DMS 273 treated with DMSO at 0.1 percent for 48 hours (cell line): ENCODE data around the gene PROSER2.
"Not testable (repeated sequence)": the region's sequence is repeated elsewhere in the genome, so short reads cannot be mapped to it uniquely, and the experiment has no call there.

ENCODE experiments used
- DNase-seq: peaks from one replicate; lab custom pipeline; 2025; lab: John Stamatoyannopoulos, UW

Gene PROSER2

GRCh38 chr10:11885437-11886137, 62.4 kb downstream of the PROSER2 start:
- DNase-seq = no peak

GRCh38 chr10:11886138-11886474, 63.0 kb downstream of the PROSER2 start:
- DNase-seq = no peak

GRCh38 chr10:11886851-11887250, 63.7 kb downstream of the PROSER2 start:
- no peak for DNase-seq

DNA sequence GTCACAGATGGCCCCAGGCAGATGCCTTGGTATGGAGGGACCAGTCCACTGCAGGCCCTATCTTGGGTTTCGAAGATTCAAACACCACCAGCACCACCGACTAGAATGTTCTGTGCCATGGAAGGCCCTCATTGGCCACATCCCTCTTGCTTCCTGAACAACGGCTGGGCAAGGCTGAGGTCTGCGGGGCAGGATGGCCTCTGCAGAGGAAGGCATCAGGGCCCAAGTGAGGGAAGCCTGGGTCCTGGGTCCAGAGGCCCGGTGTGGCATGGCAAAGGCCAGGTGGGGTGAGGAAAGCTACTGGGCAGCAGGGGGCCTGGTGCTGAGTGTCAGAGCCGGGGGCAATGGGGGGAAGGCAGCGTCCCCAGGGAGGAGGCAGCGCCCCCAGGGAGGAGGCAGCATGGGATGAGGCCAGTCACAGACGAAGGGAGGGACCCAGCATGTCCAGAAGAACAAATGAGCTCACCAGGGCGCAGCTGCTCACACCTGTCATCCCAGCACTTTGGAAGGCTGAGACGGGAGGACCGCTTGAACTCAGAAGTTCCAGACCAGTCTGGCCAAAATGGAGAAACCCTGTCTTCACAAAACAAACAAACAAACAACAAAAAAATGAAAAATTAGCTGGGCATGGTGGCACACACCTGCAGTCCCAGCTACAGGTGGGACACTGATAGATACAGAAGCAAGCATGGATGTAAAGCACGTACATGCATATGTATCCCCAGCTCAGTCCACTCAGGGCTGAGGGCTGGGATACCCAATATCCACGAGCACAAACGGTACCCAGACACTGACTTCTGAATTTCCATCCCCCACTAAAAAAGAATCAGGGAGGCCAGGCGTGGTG, 64.4 kb downstream of the PROSER2 start:
- DNase-seq = no peak

GRCh38 chr10:11889263-11889662, 66.1 kb downstream of the PROSER2 start:
- DNase-seq = not testable (repeated sequence)

- DNase-seq = no peak
These were observed 68.8 kb downstream of the PROSER2 start for GRCh38 chr10:11891776-11892486.

DNA sequence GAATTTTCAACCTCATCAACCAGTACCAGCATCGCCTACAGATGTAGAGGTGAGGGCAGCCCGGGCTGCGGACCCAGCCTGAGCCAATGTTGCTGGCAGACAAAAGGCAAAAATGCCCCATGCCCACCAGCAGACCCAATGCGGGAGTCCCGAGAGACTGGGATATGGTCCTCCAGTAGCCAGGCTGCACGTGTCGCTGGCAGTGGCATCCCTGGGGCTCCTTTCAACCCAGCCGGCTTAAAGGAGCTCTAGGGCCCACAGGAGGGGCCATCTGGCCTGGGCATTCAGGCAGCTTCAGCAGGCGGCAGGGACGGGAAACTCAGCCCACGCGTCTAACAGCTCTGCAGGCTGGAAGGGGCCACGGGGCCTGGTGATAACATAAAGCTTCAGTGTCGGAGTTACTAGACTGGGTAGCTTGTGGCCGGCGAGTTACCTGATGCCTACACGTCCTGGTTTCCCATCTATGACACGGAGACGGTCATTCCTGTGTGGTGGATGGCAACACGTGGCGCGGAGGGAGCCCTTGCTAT, 70.7 kb downstream of the PROSER2 start:
- no peak for DNase-seq

DNA sequence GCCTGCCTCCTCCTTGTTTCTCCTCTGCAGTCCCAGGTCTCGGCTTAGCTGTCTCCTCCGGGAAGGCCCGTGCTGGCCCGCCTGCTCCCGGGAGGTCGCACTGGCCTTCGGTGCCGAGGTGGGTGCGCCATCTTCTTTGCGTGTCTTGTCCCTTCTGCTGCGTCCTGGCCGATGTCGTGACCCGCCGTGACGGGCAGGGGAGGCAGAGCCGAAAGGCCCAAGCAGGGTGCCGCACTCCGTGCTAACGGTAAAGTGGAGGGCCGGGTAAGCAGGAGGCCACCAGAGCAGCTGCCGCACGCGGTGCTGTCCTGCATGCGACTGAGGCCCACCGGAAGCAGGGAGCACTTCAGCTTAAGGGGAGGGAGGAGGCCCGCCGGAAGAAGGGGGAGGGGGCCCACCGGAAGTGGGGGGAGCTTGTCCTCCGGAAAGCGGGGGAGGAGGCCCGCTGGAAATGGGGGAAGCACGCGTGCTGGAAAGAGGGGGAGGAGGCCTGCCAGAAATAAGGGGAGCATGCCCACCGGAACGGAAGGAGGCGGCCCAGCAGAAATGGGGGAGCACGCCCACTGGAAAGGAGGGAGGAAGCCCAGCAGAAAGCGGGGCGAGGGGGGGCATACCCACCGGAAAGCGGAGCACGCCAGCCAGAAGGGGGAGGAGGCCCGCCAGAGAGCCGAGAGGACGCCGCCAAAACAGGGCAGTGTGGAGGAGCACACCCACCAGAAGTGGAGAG, 71.4 kb downstream of the PROSER2 start:
- no peak for DNase-seq

- DNase-seq = no peak
These were observed 71.9 kb downstream of the PROSER2 start for GRCh38 chr10:11895108-11895466.

DNA sequence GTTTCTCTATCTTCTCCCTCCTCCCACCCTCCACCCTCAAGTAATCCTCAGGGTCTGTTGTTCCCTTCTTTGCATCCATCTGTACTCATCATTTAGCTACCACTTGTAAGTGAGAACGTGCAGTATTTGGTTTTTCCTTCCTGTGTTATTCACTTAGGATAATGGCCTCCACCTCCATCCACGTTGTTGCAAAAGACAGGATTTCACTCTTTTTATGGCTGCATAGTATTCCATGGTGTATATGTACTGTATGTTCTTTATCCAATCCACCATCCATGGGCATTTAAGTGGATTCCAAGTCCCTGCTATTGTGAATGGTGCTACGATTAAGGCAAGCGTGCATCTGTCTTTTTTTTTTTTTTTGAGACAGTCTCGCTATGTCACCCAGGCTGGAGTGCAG, 72.4 kb downstream of the PROSER2 start:
- DNase-seq = no peak

- no peak for DNase-seq
These were observed 73.5 kb downstream of the PROSER2 start for GRCh38 chr10:11896549-11897200.

GRCh38 chr10:11898033-11898371, 74.8 kb downstream of the PROSER2 start:
- no peak for DNase-seq

- no peak for DNase-seq
These were observed 75.4 kb downstream of the PROSER2 start for GRCh38 chr10:11898372-11899066.

GRCh38 chr10:11899067-11899876, 76.1 kb downstream of the PROSER2 start:
- DNase-seq = no peak

- DNase-seq = no peak
These were observed 77.8 kb downstream of the PROSER2 start for GRCh38 chr10:11901036-11901301.

- no peak for DNase-seq
These were observed 78.3 kb downstream of the PROSER2 start for GRCh38 chr10:11901454-11901832.

DNA sequence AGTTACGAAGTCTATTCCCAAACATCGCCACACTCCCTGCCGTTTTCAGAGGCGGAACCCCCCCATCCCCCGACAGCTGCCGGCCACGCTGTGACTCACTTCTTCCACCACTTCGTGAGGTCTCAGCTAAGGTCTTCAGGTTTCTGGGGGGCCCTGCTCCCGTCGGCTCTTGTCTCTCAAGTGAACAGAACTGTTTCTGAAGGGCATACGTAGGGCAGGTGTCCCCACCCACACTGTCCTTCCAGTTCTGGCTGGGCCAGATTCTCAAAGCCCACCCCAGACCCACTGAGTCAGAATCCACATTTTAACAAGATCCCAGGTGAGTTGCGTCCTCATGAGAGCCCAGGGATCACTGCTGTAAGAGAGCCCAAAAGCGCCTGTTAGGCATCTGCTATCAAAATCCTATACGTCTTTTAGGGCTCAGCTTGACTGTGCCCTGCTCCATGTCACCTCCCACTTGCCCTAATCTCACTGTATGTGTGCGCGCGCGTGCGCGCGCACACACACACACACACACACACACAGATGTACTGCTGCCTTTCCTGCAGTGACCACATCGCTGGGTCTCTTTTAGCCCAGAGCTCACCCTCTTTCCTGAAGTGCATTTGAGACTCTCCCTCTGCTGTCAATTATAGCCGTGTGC, 78.8 kb downstream of the PROSER2 start:
- DNase-seq = no peak

DNA sequence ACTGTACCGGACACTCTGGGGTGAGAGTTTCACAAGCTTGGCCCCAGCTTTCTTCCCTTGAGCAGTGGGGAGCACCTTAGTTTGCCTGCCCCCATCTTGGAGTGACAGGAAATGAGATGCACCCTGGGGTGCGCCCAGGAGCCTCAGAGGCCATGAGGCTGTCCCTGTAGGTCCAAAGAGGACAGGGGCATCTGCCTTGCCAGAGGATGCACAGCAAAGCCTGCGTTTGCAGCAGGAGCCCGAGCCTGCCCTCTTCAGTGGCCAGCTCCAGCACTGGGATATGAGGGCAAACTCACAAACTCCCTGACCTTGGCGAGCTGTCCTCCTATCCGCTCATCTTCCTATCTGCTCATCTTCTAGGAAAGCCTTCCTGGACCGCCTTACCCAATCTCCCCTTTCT, 79.5 kb downstream of the PROSER2 start:
- DNase-seq = no peak

DNA sequence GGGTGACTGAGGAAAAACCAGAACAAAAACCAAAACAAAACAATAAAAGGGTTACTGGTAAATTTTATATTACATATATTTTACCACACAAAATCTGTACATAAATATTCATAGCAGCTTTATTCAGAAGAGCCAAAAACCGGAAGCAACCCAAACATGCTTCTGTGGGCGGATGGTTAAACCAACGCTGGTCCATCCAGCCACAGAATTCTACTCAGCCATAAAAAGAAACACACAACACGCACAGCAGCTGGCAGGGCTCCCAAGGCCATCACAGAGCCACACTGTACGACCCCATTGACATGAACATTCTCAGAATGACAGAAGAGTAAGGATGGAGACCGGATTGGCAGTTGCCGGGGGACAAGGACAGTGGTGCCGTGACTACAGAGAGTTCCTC, 83.6 kb downstream of the PROSER2 start:
- no peak for DNase-seq

GRCh38 chr10:11907914-11908313, 84.8 kb downstream of the PROSER2 start:
- DNase-seq = no peak
